Measurements from ENCODE around the gene PIK3IP1.

The PIK3IP1 gene

GRCh38 chr22:31329453-31330215 lies 37.3 kb upstream of the PIK3IP1 start:
- H3K36me3 ChIP-seq: peaks cover 66% of the 10 kb centered on the region
- no peak for TF ChIP-seq CTCF (IDR thresholded peaks at IDR 0.05)
- no peak overlapping the region for H3K4me3 ChIP-seq (ENCODE audit: low read depth in 1 of 2, low read length in 1 of 2)
- no peaks in the 10 kb centered on the region for H3K9me3 ChIP-seq
- no peaks in the 10 kb centered on the region for H3K27me3 ChIP-seq
- H3K27ac ChIP-seq: peak overlapping the region; percentile 57
- H3K4me1 ChIP-seq (ENCODE audit: control insufficient read depth in 1 of 2, insufficient read depth in 1 of 2, low read depth in 1 of 2, low read length in 1 of 2): peaks cover 18 to 20% of the 10 kb centered on the region in 2 experiments

GRCh38 chr22:31329029-31329428 lies 36.7 kb upstream of the PIK3IP1 start:
- peaks cover 12 to 14% of the 10 kb centered on the region in 2 experiments for H3K4me1 ChIP-seq (ENCODE audit: control insufficient read depth in 1 of 2, insufficient read depth in 1 of 2, low read depth in 1 of 2, low read length in 1 of 2)
- TF ChIP-seq CTCF (IDR thresholded peaks at IDR 0.05): no peak
- H3K9me3 ChIP-seq: no peaks in the 10 kb centered on the region
- no peaks in the 10 kb centered on the region for H3K27me3 ChIP-seq
- H3K4me3 ChIP-seq (ENCODE audit: low read depth in 1 of 2, low read length in 1 of 2): no peak overlapping the region
- H3K36me3 ChIP-seq: peaks cover 63% of the 10 kb centered on the region
- H3K27ac ChIP-seq: peak overlapping the region; percentile 57

GRCh38 chr22:31328544-31328960 lies 36.3 kb upstream of the PIK3IP1 start:
- H3K27ac ChIP-seq: no peak overlapping the region
- TF ChIP-seq CTCF (IDR thresholded peaks at IDR 0.05): no peak
- H3K4me1 ChIP-seq (ENCODE audit: control insufficient read depth in 1 of 2, insufficient read depth in 1 of 2, low read depth in 1 of 2, low read length in 1 of 2): peaks cover 8 to 10% of the 10 kb centered on the region in 2 experiments
- H3K4me3 ChIP-seq (ENCODE audit: low read depth in 1 of 2, low read length in 1 of 2): no peak overlapping the region
- no peaks in the 10 kb centered on the region for H3K27me3 ChIP-seq
- no peaks in the 10 kb centered on the region for H3K9me3 ChIP-seq
- peaks cover 61% of the 10 kb centered on the region for H3K36me3 ChIP-seq

- no peaks in the 10 kb centered on the region for H3K27me3 ChIP-seq
- no peak overlapping the region for H3K27ac ChIP-seq
- peaks cover 61% of the 10 kb centered on the region for H3K36me3 ChIP-seq
- peaks cover 7 to 8% of the 10 kb centered on the region in 2 experiments for H3K4me1 ChIP-seq (ENCODE audit: control insufficient read depth in 1 of 2, insufficient read depth in 1 of 2, low read depth in 1 of 2, low read length in 1 of 2)
- no peaks in the 10 kb centered on the region for H3K9me3 ChIP-seq
- no peak overlapping the region for H3K4me3 ChIP-seq (ENCODE audit: low read depth in 1 of 2, low read length in 1 of 2)
- TF ChIP-seq CTCF (IDR thresholded peaks at IDR 0.05): no peak
These were observed 35.7 kb upstream of the PIK3IP1 start for GRCh38 chr22:31327806-31328543.

- H3K4me1 ChIP-seq (ENCODE audit: control insufficient read depth in 1 of 2, insufficient read depth in 1 of 2, low read depth in 1 of 2, low read length in 1 of 2): peaks cover 5 to 8% of the 10 kb centered on the region in 2 experiments
- peaks cover 51% of the 10 kb centered on the region for H3K36me3 ChIP-seq
- H3K27me3 ChIP-seq: no peaks in the 10 kb centered on the region
- no peak for TF ChIP-seq CTCF (IDR thresholded peaks at IDR 0.05)
- no peak overlapping the region for H3K27ac ChIP-seq
- no peak overlapping the region for H3K4me3 ChIP-seq (ENCODE audit: low read depth in 1 of 2, low read length in 1 of 2)
- no peaks in the 10 kb centered on the region for H3K9me3 ChIP-seq
These were observed 34.6 kb upstream of the PIK3IP1 start for GRCh38 chr22:31326877-31327276.

All from neutrophil (primary cell).